ENCODE measurements around the gene SLC6A15.

- TF ChIP-seq GATA3 (IDR thresholded peaks at IDR 0.05; ENCODE audit: low read depth, low read length) (no peak), GATA2 (IDR thresholded peaks at IDR 0.05; ENCODE audit: low read depth, low read length) (no peak)
Observed at GRCh38 chr12:84862186-84862585, 50.4 kb downstream of the SLC6A15 start.

Measured in SH-SY5Y (cell line).